Chondrocyte (in vitro differentiated cells): Measurements from ENCODE around the gene TNNI3K. TPM values are rescaled to one million over a fixed set of nuclear protein-coding genes. Genes with fewer than 3 reads are reported as not detected.

Experiments
- DNase-seq: peaks from one replicate; pipeline ENCODE4 v3.0.0; 2021; ENCODE audit warnings: mixed read lengths, low spot score
- H3K27ac Mint-ChIP-seq: one replicate; pipeline ENCODE4 v1.8.0; 2021; ENCODE audit warnings: mild to moderate bottlenecking, moderate library complexity, mixed read lengths; ENCODE audit not compliant: unreplicated experiment
- H3K27me3 Mint-ChIP-seq: 2 replicates; pipeline ENCODE4 v1.8.0; 2021; ENCODE audit warnings: low read depth, mixed read lengths
- H3K36me3 Mint-ChIP-seq: 2 replicates; pipeline ENCODE4 v1.8.0; 2021; ENCODE audit warnings: low read depth, mixed read lengths
- H3K4me1 Mint-ChIP-seq: 2 replicates; pipeline ENCODE4 v1.8.0; 2021; ENCODE audit warnings: low read depth, mild to moderate bottlenecking, mixed read lengths
- H3K4me3 Mint-ChIP-seq: one replicate; pipeline ENCODE4 v1.8.0; 2021; ENCODE audit warnings: mild to moderate bottlenecking, moderate library complexity, mixed read lengths; ENCODE audit not compliant: unreplicated experiment
- H3K9me3 Mint-ChIP-seq: 2 replicates; pipeline ENCODE4 v1.8.0; 2021; ENCODE audit warnings: low read depth, mixed read lengths
- CTCF ChIP-seq: fragments of 200-600 bp; sonication (generic); IDR thresholded peaks from 2 replicates; pipeline ENCODE4 v1.5.0; 2021; ENCODE audit warnings: antibody characterized with exemption, mild to moderate bottlenecking, moderate library complexity
- total RNA-seq: library from RNA; stranded (reverse); gene quantifications from 3 replicates; pipeline ENCODE4 v1.2.1, GENCODE V29; 2021

TNNI3K gene
- total RNA-seq, 1 donor from 2014 or later: not detected

GRCh38 chr1:74502858-74503257 lies 267.7 kb downstream of the TNNI3K start:
- Mint-ChIP-seq H3K4me1 (no peaks in the 10 kb centered on the region), H3K4me3 (no peak overlapping the region), H3K36me3 (no peaks in the 10 kb centered on the region), H3K27ac (no peak overlapping the region), H3K27me3 (peaks cover 18% of the 10 kb centered on the region), H3K9me3 (no peaks in the 10 kb centered on the region)
- DNase-seq: no peak
- no peak for TF ChIP-seq CTCF

- DNase-seq: no peak
- H3K27me3 Mint-ChIP-seq: peaks cover 15% of the 10 kb centered on the region
Measured at GRCh38 chr1:74504125-74504932, 269.1 kb downstream of the TNNI3K start.

GRCh38 chr1:74504933-74505512 lies 269.8 kb downstream of the TNNI3K start:
- no peak overlapping the region for H3K27ac Mint-ChIP-seq
- no peaks in the 10 kb centered on the region for H3K9me3 Mint-ChIP-seq
- H3K36me3 Mint-ChIP-seq: no peaks in the 10 kb centered on the region

More at GRCh38 chr1:74504125-74504932, 269.1 kb downstream of the TNNI3K start:
- no peaks in the 10 kb centered on the region for H3K9me3 Mint-ChIP-seq
- no peak overlapping the region for H3K4me3 Mint-ChIP-seq
- H3K4me1 Mint-ChIP-seq: no peaks in the 10 kb centered on the region
- peak; percentile 82 for TF ChIP-seq CTCF
- no peak overlapping the region for H3K27ac Mint-ChIP-seq
- no peaks in the 10 kb centered on the region for H3K36me3 Mint-ChIP-seq

GRCh38 chr1:74505928-74506710 lies 270.9 kb downstream of the TNNI3K start:
- no peak overlapping the region for H3K4me3 Mint-ChIP-seq
- DNase-seq: no peak
- no peaks in the 10 kb centered on the region for H3K9me3 Mint-ChIP-seq
- H3K27me3 Mint-ChIP-seq: peaks cover 15% of the 10 kb centered on the region
- no peaks in the 10 kb centered on the region for H3K4me1 Mint-ChIP-seq
- no peak overlapping the region for H3K27ac Mint-ChIP-seq
- H3K36me3 Mint-ChIP-seq: no peaks in the 10 kb centered on the region
- no peak for TF ChIP-seq CTCF

More at GRCh38 chr1:74504933-74505512, 269.8 kb downstream of the TNNI3K start:
- H3K4me3 Mint-ChIP-seq: no peak overlapping the region
- peaks cover 15% of the 10 kb centered on the region for H3K27me3 Mint-ChIP-seq
- DNase-seq: no peak
- no peaks in the 10 kb centered on the region for H3K4me1 Mint-ChIP-seq
- TF ChIP-seq CTCF: no peak

- Mint-ChIP-seq H3K27me3 (peaks cover 26% of the 10 kb centered on the region), H3K4me1 (no peaks in the 10 kb centered on the region), H3K9me3 (no peaks in the 10 kb centered on the region), H3K27ac (no peak overlapping the region), H3K36me3 (no peaks in the 10 kb centered on the region), H3K4me3 (no peak overlapping the region)
- no peak for TF ChIP-seq CTCF
- DNase-seq: no peak
Measured at GRCh38 chr1:74508449-74508848, 273.3 kb downstream of the TNNI3K start.
